ENCODE measurements around the gene CLN5. TPM values are rescaled to one million over a fixed set of nuclear protein-coding genes. Genes with fewer than 3 reads are reported as not detected.
A peak's percentile ranks its signal among the peaks of the same experiment; 100 is the strongest.

The CLN5 gene
- total RNA-seq, 6 experiments from 2014 or later = 14.7 to 26.5 (median 18.5) TPM

DNA sequence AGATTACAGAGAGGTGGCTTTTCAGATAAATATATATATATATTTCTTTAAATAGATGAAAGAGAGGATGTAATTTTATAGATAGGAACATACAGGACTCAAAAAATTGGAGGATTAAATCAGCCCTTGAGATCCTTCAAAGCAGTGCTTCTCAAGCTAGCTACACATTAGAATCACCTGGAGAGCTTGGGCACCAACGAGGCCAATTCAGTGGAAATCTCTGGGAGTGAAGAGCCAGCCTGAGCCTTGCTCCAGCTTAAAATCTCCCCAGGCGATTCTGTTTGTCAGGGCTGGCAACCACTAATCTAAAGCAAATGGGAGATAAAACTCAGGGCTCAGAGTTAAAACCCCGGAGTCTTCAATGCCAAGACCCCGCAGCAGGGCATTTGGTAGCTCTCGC is 15.0 kb upstream of the CLN5 start:
- Histone ChIP-seq H3K27ac (no peak overlapping the region), H3K4me1 (peaks cover 0 to 8% (median 0%) of the 10 kb centered on the region in 4 donors), H3K27me3 (no peaks in the 10 kb centered on the region), H3K36me3 (no peaks in the 10 kb centered on the region), H3K4me3 (no peak overlapping the region), H3K9me3 (no peaks in the 10 kb centered on the region)
- ATAC-seq = no peak
- intact Hi-C loops (cut with DNase I) = no loop called here
- no peak for DNase-seq
- TF ChIP-seq POLR2A (IDR thresholded peaks at IDR 0.05) = no peak
- TF ChIP-seq, protein P1, sequence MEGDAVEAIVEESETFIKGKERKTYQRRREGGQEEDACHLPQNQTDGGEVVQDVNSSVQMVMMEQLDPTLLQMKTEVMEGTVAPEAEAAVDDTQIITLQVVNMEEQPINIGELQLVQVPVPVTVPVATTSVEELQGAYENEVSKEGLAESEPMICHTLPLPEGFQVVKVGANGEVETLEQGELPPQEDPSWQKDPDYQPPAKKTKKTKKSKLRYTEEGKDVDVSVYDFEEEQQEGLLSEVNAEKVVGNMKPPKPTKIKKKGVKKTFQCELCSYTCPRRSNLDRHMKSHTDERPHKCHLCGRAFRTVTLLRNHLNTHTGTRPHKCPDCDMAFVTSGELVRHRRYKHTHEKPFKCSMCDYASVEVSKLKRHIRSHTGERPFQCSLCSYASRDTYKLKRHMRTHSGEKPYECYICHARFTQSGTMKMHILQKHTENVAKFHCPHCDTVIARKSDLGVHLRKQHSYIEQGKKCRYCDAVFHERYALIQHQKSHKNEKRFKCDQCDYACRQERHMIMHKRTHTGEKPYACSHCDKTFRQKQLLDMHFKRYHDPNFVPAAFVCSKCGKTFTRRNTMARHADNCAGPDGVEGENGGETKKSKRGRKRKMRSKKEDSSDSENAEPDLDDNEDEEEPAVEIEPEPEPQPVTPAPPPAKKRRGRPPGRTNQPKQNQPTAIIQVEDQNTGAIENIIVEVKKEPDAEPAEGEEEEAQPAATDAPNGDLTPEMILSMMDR (IDR thresholded peaks at IDR 0.05) = no peak
- WGBS (ENCODE audit: insufficient coverage, low coverage, low lambda C conversion rate, missing lambda C conversion rate) = 69% methylated on average over 5 of the region's 5 CpGs

DNA sequence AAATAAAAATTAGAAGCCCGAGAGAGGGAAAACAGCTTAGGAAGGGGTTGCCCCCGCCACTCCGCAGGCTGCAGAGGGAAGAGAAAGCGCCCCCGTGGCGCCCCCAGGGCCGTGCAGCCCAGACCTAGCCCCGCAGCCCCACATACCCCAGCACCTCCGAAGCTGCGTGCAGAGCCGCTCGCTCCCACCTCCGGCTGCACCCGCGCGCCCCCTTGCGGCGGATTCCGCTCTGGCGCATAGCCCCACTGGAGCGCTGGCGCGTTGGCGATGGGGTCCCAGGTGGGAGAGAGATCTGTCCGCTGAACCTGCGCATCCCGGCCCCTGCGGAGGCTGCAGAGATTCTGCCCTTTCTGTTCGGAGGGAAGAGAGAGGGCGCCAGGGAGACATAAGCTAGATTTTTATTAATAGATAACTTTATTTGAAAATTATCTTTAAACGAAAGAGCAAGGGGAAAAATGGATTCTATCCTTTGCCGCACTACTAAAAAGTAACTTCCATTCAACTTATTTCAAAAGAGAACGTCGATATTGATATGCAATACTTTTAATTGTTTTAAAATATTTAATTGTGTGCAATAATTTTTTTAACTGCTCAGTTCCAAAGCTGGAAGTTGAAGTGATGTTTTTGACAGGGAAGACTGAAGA is 11.7 kb upstream of the CLN5 start:
- H3K4me1 ChIP-seq = peaks cover 0 to 8% (median 0%) of the 10 kb centered on the region in 4 donors

DNA sequence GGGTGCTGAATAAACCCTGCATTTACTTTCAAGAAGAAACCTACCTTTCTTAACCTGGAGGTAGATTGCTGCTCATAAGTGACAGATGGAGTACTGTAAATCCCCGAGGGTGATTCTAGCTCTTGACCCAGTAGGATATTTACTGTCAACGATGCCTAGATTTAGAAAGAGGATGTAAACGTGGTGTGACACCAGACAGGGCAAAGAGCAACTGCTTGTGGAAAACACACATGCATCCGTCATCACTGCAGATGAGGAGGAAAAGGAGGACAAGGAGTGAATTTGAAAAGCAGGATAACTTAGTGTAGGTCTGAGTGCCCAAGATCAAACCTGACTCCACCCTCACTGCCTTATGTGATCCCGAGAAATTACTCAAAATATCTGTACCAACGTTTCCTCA is 9.8 kb upstream of the CLN5 start:
- Histone ChIP-seq H3K27ac (no peak overlapping the region), H3K36me3 (no peaks in the 10 kb centered on the region), H3K4me3 (no peak overlapping the region), H3K9me3 (no peaks in the 10 kb centered on the region), H3K27me3 (no peaks in the 10 kb centered on the region), H3K4me1 (peaks cover 0 to 8% (median 0%) of the 10 kb centered on the region in 4 donors)
- ATAC-seq (no peak), DNase-seq (no peak)
- WGBS (ENCODE audit: insufficient coverage, low coverage, low lambda C conversion rate, missing lambda C conversion rate) = 31% methylated on average over 6 of the region's 6 CpGs
- intact Hi-C loops (cut with DNase I) = no loop called here
- TF ChIP-seq, protein P1 (IDR thresholded peaks at IDR 0.05) = no peak
- no peak for TF ChIP-seq POLR2A (IDR thresholded peaks at IDR 0.05)

More for the DNA sequence above, 11.7 kb upstream of the CLN5 start:
- TF ChIP-seq POLR2A (IDR thresholded peaks at IDR 0.05) = no peak
- TF ChIP-seq, protein P1 (IDR thresholded peaks at IDR 0.05) = peak; percentile 71 to 98 (median 96)
- Histone ChIP-seq H3K36me3 (no peaks in the 10 kb centered on the region), H3K27me3 (no peaks in the 10 kb centered on the region), H3K4me3 (peak overlapping the region in 2 of 3 donors; percentile 19 to 25), H3K9me3 (no peaks in the 10 kb centered on the region), H3K27ac (no peak overlapping the region)
- intact Hi-C loops (cut with DNase I) = no loop called here
- 5% methylated on average over 22 of the region's 34 CpGs for WGBS (ENCODE audit: insufficient coverage, low coverage, low lambda C conversion rate, missing lambda C conversion rate)
- DNase-seq (peak; percentile 81 to 87 (median 86)), ATAC-seq (peak; percentile 98 to 100 (median 100))

DNA sequence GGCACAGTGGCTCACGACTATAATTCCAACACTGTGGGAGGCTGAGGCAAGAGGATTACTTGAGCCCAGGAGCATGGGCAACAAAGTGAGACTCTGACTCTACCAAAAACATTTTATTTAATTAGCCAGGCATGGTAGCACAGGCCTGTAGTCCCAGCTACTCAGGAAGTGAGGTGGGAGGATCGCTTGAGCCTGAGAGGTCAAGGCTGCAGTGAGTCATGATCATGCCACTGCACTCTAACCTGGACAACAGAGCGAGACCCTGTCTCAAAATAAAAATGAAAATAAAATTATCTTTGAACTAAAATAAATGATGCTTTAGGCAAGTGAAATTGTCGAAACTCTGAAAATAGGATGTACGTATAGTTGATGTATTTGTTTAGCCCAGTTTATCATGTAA is 8.2 kb upstream of the CLN5 start:
- intact Hi-C loops (cut with DNase I) = no loop called here
- DNase-seq (no peak), ATAC-seq (no peak)
- Histone ChIP-seq H3K27me3 (no peaks in the 10 kb centered on the region), H3K27ac (no peak overlapping the region), H3K36me3 (no peaks in the 10 kb centered on the region), H3K4me1 (peaks cover 0 to 8% (median 0%) of the 10 kb centered on the region in 4 donors), H3K9me3 (no peaks in the 10 kb centered on the region), H3K4me3 (no peak overlapping the region)
- 79% methylated on average over 5 of the region's 5 CpGs for WGBS (ENCODE audit: insufficient coverage, low coverage, low lambda C conversion rate, missing lambda C conversion rate)
- no peak for TF ChIP-seq POLR2A (IDR thresholded peaks at IDR 0.05)
- TF ChIP-seq, protein P1 (IDR thresholded peaks at IDR 0.05) = no peak
